Loucy (cell line): ENCODE results near the gene TUBB4B.

Experiments used
- CTCF ChIP-seq: fragments of 200-600 bp; sonication (generic); conservative IDR thresholded peaks from 2 replicates; pipeline ENCODE4 v1.5.1; 2014; ENCODE audit warnings: mild to moderate bottlenecking, antibody characterized with exemption, low read length
- EZH2phosphoT487 ChIP-seq: fragments of 200-600 bp; IDR thresholded peaks from 2 replicates; pipeline ENCODE4 v1.6.1; 2018; ENCODE audit warnings: antibody characterized with exemption, mild to moderate bottlenecking, moderate library complexity, borderline replicate concordance

DNA sequence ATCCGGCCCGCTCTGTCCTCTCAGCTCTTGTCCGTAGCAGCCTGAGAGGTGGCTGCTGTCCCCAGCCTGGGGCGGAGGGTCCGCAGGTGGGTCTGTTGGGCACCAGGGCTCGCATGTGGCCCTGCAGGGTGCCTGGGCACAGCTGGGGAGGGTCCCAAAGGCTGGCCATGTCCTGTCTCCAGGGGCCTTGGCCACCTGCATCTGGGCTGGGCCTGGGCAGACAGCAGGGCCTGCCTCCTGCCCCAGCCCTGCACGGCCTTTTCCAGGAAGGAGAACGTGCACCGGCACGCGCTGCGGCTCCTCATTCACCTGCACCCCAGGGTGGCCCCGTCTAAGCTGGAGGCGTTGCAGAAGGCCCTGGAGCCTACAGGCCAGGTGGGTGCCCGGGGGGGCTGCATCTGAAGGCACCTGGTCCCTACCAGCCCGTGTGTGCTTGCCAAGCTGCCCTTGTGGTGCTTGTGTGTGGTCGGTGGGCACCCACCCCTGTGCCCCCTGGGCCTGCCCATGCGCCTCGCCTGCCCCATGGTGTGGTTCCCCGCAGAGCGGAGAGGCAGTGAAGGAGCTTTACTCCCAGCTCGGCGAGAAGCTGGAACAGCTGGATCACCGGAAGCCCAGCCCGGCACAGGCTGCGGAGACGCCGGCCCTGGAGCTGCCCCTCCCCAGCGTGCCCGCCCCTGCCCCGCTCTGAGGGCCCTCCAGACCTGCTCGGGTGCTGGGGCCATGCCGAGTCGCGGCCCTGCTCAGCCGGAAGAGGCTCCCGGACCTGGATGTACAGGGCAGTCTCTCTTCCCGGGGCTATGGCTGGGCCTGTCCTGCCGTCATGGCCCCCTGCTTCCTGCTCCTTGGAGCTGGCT is 31.4 kb downstream of the TUBB4B start:
- TF ChIP-seq CTCF (no peak; the same call in 1 of the 2 replicates), EZH2phosphoT487 (no peak)
